Esophagus muscularis mucosa (tissue), 4 donors: ENCODE measurements around the gene ABCF2. TPM values are rescaled to one million over a fixed set of nuclear protein-coding genes. Genes with fewer than 3 reads are reported as not detected.

Source experiments
- DNase-seq: peaks from one replicate; pipeline ENCODE4 v3.0.0-alpha.2; 2017; ENCODE audit errors: extremely low spot score
- H3K27ac ChIP-seq, 4 donors: fragments of 200-600 bp; sonication (generic); replicated peaks in 1 of 4; 1 replicate in 3 of 4; 2 replicates in 1 of 4; pipeline ENCODE4 v1.5.1; 2016 to 2019; ENCODE audit warnings: mild to moderate bottlenecking in 1 of 4
- H3K27me3 ChIP-seq, 4 donors: fragments of 200-600 bp; sonication (generic); one replicate each; pipeline versions ENCODE4 v1.5.1 to v1.6.0; 2016 to 2019
- H3K36me3 ChIP-seq, 4 donors: fragments of 200-600 bp; sonication (generic); one replicate each; pipeline ENCODE4 v1.5.1; 2016 to 2019
- H3K4me1 ChIP-seq, 4 donors: fragments of 200-600 bp; sonication (generic); one replicate each; pipeline ENCODE4 v1.5.1; 2016 to 2019
- H3K4me3 ChIP-seq, 4 donors: fragments of 200-600 bp; sonication (generic); 1 replicate in 2 of 4; 2 replicates in 2 of 4; pipeline ENCODE4 v1.5.1; 2016 to 2019; ENCODE audit warnings: mild to moderate bottlenecking in 4 of 4, moderate library complexity in 1 of 4
- H3K9me3 ChIP-seq, 4 donors: fragments of 200-600 bp; sonication (generic); 1 replicate in 3 of 4; 2 replicates in 1 of 4; pipeline ENCODE4 v1.5.1; 2016 to 2019
- CTCF ChIP-seq, 3 experiments: fragments of 200-600 bp in 2 of 3; fragments of 450-650 bp in 1 of 3; sonication (generic) in 2 of 3; IDR thresholded peaks; one replicate each; pipeline ENCODE4 v1.5.1; 2017 to 2019; ENCODE audit warnings: antibody characterized with exemption in 3 of 3, mild to moderate bottlenecking in 2 of 3, moderate library complexity in 1 of 3
- EP300 ChIP-seq: sonication (generic); formaldehyde crosslinking; IDR thresholded peaks from one replicate; pipeline ENCODE4 v1.6.1; 2017; ENCODE audit warnings: antibody characterized with exemption
- POLR2A ChIP-seq: fragments of 450-650 bp; IDR thresholded peaks from one replicate; pipeline ENCODE4 v1.6.1; 2017; ENCODE audit warnings: antibody characterized with exemption, moderate library complexity, mild to moderate bottlenecking, low read depth
- POLR2AphosphoS5 ChIP-seq, 2 donors: sonication (generic); formaldehyde crosslinking; IDR thresholded peaks; one replicate each; pipeline ENCODE4 v1.6.1; 2017; ENCODE audit warnings: antibody characterized with exemption in 2 of 2
- WGBS: methylation state at CpG from one replicate; pipeline ENCODE4 v1.1.5; 2018; 5-methylcytosine and 5-hydroxymethylcytosine counted together
- intact Hi-C: fragments of 100-400 bp; cut with DNase I; formaldehyde crosslinking; loops from one replicate; pipeline ENCODE4 v1.15.1; 2023
- total RNA-seq, 4 donors: library from RNA; depleted of rRNA; stranded (reverse); fragments of >200 nt; gene quantifications; one replicate each; pipeline versions ENCODE4 v1.1.0 to v1.2.1, GENCODE V29; 2016

The ABCF2 gene
- total RNA-seq, 4 donors from 2014 or later, result 33.8 to 53.2 (median 39.0) TPM

GRCh38 chr7:151246851-151247580 is 20.0 kb upstream of the ABCF2 start:
- no peak for DNase-seq
- Histone ChIP-seq H3K36me3 (peaks cover 0 to 9% (median 7%) of the 10 kb centered on the region in 4 donors), H3K4me1 (peaks cover 71 to 89% (median 86%) of the 10 kb centered on the region in 4 donors), H3K9me3 (no peaks in the 10 kb centered on the region), H3K27me3 (peaks cover 0 to 12% (median 0%) of the 10 kb centered on the region in 4 donors), H3K27ac (peak overlapping the region; percentile 91 to 97 (median 94)), H3K4me3 (peak overlapping the region; percentile 64 to 81 (median 72))
- WGBS, result 33% methylated on average over 4 of the region's 4 CpGs
- no peak for TF ChIP-seq POLR2AphosphoS5 (IDR thresholded peaks at IDR 0.05)
- no peak for TF ChIP-seq EP300
- TF ChIP-seq CTCF (IDR thresholded peaks at IDR 0.05), result no peak
- TF ChIP-seq POLR2A, result no peak
- intact Hi-C loops, result loop anchor here (10.0 kb wide), 1 partner anchor 122 kb away; no protein-coding TSS in a partner anchor

GRCh38 chr7:151246102-151246850 is 19.3 kb upstream of the ABCF2 start:
- TF ChIP-seq CTCF (IDR thresholded peaks at IDR 0.05), result no peak
- Histone ChIP-seq H3K27ac (peak overlapping the region; percentile 91 to 97 (median 94)), H3K4me3 (peak overlapping the region; percentile 51 to 68 (median 59)), H3K27me3 (peaks cover 0 to 12% (median 0%) of the 10 kb centered on the region in 4 donors), H3K36me3 (peaks cover 0 to 15% (median 11%) of the 10 kb centered on the region in 4 donors), H3K4me1 (peaks cover 67 to 86% (median 82%) of the 10 kb centered on the region in 4 donors), H3K9me3 (no peaks in the 10 kb centered on the region)
- no peak for DNase-seq
- intact Hi-C loops, result loop anchor here (10.0 kb wide), 1 partner anchor 121 kb away; no protein-coding TSS in a partner anchor
- 44% methylated on average over 13 of the region's 13 CpGs for WGBS

GRCh38 chr7:151245360-151246101 is 18.5 kb upstream of the ABCF2 start:
- intact Hi-C loops, result loop anchor here (2.0 to 10.0 kb wide), 2 partner anchors 57 to 121 kb away; no protein-coding TSS in a partner anchor
- Histone ChIP-seq H3K27me3 (peaks cover 0 to 12% (median 0%) of the 10 kb centered on the region in 4 donors), H3K4me1 (peaks cover 62 to 79% (median 74%) of the 10 kb centered on the region in 4 donors), H3K36me3 (peaks cover 0 to 23% (median 18%) of the 10 kb centered on the region in 4 donors), H3K27ac (peak overlapping the region; percentile 91 to 97 (median 94)), H3K4me3 (peak overlapping the region; percentile 51 to 68 (median 54)), H3K9me3 (no peaks in the 10 kb centered on the region)
- no peak for TF ChIP-seq POLR2A
- TF ChIP-seq EP300, result no peak
- TF ChIP-seq CTCF (IDR thresholded peaks at IDR 0.05), result peak; percentile 63 to 88 (median 74)
- 9% methylated on average over 11 of the region's 60 CpGs for WGBS
- DNase-seq, result no peak

GRCh38 chr7:151244841-151245346 is 17.9 kb upstream of the ABCF2 start:
- 32% methylated on average over 10 of the region's 15 CpGs for WGBS
- H3K36me3 ChIP-seq, result peaks cover 0 to 29% (median 24%) of the 10 kb centered on the region in 4 donors
- peaks cover 0 to 12% (median 0%) of the 10 kb centered on the region in 4 donors for H3K27me3 ChIP-seq
- H3K9me3 ChIP-seq, result no peaks in the 10 kb centered on the region
- H3K27ac ChIP-seq, result peak overlapping the region; percentile 91 to 97 (median 94)
- intact Hi-C loops, result loop anchor here (2.0 to 10.0 kb wide), 2 partner anchors 58 to 120 kb away; no protein-coding TSS in a partner anchor
- TF ChIP-seq POLR2A (no peak), CTCF (IDR thresholded peaks at IDR 0.05) (no peak), EP300 (no peak), POLR2AphosphoS5 (IDR thresholded peaks at IDR 0.05) (no peak)
- peak overlapping the region; percentile 51 to 68 (median 54) for H3K4me3 ChIP-seq
- DNase-seq, result no peak
- H3K4me1 ChIP-seq, result peaks cover 61 to 73% (median 68%) of the 10 kb centered on the region in 4 donors
